Activated T-cell treated with anti-CD3 and anti-CD28 coated beads, Interleukin-2, amount 50 U/mL, for 4 hours (primary cell): ENCODE measurements around the gene KIF4A. TPM values are rescaled to one million over a fixed set of nuclear protein-coding genes. Genes with fewer than 3 reads are reported as not detected.
"Not testable (repeated sequence)": the region's sequence is repeated elsewhere in the genome, so short reads cannot be mapped to it uniquely, and the experiment has no call there.

ENCODE experiments used
- ATAC-seq, 2 donors: fragments of 200-7000 bp; cut with Tn5 transposase; one replicate each; pipeline ENCODE4 v1.10.0; 2021
- DNase-seq: peaks from one replicate; pipeline ENCODE4 v3.0.0-alpha.2; 2020
- H3K27me3 Mint-ChIP-seq: one replicate; pipeline ENCODE4 v1.8.0; 2021; ENCODE audit warnings: low read depth, mixed read lengths
- H3K36me3 Mint-ChIP-seq: one replicate; pipeline ENCODE4 v1.8.0; 2022; ENCODE audit warnings: mixed read lengths; ENCODE audit not compliant: insufficient read depth
- H3K4me1 Mint-ChIP-seq: one replicate; pipeline ENCODE4 v1.8.0; 2021; ENCODE audit warnings: low read depth, mixed read lengths
- H3K4me3 Mint-ChIP-seq: one replicate; pipeline ENCODE4 v1.8.0; 2021; ENCODE audit warnings: mild to moderate bottlenecking, moderate library complexity, mixed read lengths
- H3K9me3 Mint-ChIP-seq: one replicate; pipeline ENCODE4 v1.8.0; 2021; ENCODE audit warnings: mixed read lengths
- total RNA-seq, 3 donors: library from RNA; stranded (reverse); gene quantifications; one replicate each; pipeline ENCODE4 v1.2.1, GENCODE V29; 2021

KIF4A gene, protein sequence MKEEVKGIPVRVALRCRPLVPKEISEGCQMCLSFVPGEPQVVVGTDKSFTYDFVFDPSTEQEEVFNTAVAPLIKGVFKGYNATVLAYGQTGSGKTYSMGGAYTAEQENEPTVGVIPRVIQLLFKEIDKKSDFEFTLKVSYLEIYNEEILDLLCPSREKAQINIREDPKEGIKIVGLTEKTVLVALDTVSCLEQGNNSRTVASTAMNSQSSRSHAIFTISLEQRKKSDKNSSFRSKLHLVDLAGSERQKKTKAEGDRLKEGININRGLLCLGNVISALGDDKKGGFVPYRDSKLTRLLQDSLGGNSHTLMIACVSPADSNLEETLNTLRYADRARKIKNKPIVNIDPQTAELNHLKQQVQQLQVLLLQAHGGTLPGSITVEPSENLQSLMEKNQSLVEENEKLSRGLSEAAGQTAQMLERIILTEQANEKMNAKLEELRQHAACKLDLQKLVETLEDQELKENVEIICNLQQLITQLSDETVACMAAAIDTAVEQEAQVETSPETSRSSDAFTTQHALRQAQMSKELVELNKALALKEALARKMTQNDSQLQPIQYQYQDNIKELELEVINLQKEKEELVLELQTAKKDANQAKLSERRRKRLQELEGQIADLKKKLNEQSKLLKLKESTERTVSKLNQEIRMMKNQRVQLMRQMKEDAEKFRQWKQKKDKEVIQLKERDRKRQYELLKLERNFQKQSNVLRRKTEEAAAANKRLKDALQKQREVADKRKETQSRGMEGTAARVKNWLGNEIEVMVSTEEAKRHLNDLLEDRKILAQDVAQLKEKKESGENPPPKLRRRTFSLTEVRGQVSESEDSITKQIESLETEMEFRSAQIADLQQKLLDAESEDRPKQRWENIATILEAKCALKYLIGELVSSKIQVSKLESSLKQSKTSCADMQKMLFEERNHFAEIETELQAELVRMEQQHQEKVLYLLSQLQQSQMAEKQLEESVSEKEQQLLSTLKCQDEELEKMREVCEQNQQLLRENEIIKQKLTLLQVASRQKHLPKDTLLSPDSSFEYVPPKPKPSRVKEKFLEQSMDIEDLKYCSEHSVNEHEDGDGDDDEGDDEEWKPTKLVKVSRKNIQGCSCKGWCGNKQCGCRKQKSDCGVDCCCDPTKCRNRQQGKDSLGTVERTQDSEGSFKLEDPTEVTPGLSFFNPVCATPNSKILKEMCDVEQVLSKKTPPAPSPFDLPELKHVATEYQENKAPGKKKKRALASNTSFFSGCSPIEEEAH
- total RNA-seq, result 1 to 10 TPM; 1.4 to 2.4 (median 2.0) TPM

DNA sequence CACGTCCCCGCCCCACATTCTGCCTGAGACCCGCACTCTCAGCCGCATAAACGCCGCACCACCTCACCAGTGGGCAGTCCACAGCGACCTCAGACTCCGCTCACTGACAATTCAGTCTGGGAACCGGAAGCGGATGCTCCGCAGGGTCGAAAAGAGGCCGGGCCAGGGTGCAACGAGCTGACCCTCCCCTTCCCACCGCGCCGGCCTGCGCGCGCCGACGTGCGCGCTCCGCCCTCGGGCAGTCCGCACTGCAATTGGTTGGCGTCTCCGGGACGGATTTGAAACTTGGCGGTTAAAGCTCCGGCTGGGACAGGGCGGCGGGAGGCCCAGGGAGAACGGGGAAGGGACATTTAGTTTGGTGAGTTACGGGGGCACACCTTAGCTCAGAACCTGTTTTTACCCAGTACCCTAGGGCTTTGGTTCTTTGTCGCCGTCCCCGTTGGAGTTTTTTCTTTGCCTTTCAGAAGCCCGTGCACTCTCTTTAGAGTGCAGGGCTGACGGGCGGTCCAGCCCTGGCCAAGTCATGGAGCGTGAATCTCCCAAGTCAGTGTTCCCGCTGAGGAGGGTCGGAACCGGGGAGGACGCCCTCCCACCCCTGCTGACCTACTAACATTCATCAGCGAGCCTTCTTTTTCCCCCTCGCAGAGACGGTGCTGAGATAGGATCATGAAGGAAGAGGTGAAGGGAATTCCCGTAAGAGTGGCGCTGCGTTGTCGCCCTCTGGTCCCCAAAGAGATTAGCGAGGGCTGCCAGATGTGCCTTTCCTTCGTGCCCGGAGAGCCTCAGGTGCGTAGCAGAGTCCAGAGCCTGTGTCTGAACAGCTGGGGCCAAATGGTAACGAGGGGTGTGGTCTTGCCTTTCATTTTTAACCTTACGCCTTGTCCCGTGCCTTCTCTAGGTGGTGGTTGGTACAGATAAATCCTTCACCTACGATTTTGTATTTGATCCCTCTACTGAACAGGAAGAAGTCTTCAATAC is at the start of gene KIF4A, which contains the start of gene PDZD11:
Gene KIF4A, plus strand, starts transcription at position 312 of the 978 bp plus-strand sequence. Its CDS starts 355 bp downstream, at position 667.
Gene PDZD11, minus strand, starts transcription at position 135 of the 978 bp plus-strand sequence. CDS start 586 bp downstream, outside the sequence.
- H3K27me3 Mint-ChIP-seq, result no peaks in the 10 kb centered on the region
- no peaks in the 10 kb centered on the region for H3K9me3 Mint-ChIP-seq
- H3K4me1 Mint-ChIP-seq, result peaks cover 6% of the 10 kb centered on the region
- peak; percentile 57 for DNase-seq
- peaks cover 5% of the 10 kb centered on the region for H3K36me3 Mint-ChIP-seq
- peak within 1 kb of the TSS; percentile 87 for H3K4me3 Mint-ChIP-seq
- ATAC-seq, result peak; percentile 99 to 100

DNA sequence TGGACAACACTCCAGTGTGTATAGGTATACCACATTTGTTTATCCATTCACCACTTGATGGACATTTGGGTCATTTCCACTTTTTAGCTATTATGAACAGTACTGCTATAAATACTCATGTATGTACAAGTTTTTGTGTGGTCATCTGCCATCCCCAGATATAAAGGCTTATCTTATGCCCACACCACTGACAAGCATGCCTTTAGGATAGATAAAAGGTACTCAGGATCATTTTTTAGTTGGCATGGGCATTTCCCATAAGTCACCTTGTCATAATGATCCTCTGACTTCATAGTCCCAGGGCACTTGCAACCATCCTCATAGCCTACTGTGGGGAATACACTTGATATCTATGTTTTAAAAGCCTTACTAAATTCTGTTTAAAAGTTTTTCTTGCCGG is 49.2 kb upstream of the KIF4A start:
- H3K4me3 Mint-ChIP-seq, result no peak overlapping the region
- no peaks in the 10 kb centered on the region for H3K9me3 Mint-ChIP-seq
- no peak for ATAC-seq
- H3K4me1 Mint-ChIP-seq, result no peaks in the 10 kb centered on the region
- no peak for DNase-seq
- H3K27me3 Mint-ChIP-seq, result no peaks in the 10 kb centered on the region
- no peaks in the 10 kb centered on the region for H3K36me3 Mint-ChIP-seq

DNA sequence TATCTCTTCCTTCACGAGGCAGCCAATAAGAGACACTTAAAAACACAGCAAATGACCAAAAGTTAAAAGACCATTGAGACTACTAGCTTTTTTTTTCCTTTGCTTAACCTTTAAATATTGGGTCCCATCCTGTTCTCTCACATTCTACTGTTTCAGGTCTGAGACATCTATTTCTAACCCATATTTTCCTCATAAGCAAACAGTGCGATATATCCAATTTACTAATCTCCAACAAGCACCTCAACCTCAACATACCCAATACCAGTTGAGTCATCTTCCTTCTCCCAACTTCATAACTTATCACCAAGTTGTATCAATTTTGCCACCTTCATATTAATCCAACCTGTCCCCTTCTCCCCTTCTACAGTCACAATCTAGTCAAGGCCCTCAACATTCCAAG is 48.4 kb upstream of the KIF4A start:
- H3K27me3 Mint-ChIP-seq, result no peaks in the 10 kb centered on the region
- H3K4me1 Mint-ChIP-seq, result no peaks in the 10 kb centered on the region
- H3K4me3 Mint-ChIP-seq, result no peak overlapping the region
- H3K9me3 Mint-ChIP-seq, result no peaks in the 10 kb centered on the region
- H3K36me3 Mint-ChIP-seq, result no peaks in the 10 kb centered on the region
- DNase-seq (no peak), ATAC-seq (no peak)

DNA sequence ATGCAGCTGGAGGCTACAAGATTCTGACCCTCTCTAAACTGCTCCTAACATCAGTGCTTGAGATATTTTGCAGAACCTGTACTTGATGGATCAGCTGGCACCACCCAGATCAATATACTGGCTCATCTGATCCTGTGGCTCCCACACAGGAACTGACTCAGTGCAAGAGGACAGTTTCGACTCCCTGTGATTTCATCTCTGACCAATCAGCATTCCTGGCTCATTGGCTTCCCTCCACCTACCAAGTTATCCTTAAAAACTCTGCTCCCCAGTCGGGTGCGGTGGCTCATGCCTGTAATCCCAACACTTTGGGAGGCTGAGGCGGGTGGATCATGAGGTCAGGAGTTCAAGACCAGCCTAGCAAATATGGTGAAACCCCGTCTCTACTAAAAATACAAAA is 46.3 kb upstream of the KIF4A start:
- DNase-seq, ATAC-seq, H3K9me3 Mint-ChIP-seq, H3K36me3 Mint-ChIP-seq, H3K27me3 Mint-ChIP-seq, H3K4me3 Mint-ChIP-seq, H3K4me1 Mint-ChIP-seq: not testable (repeated sequence)

DNA sequence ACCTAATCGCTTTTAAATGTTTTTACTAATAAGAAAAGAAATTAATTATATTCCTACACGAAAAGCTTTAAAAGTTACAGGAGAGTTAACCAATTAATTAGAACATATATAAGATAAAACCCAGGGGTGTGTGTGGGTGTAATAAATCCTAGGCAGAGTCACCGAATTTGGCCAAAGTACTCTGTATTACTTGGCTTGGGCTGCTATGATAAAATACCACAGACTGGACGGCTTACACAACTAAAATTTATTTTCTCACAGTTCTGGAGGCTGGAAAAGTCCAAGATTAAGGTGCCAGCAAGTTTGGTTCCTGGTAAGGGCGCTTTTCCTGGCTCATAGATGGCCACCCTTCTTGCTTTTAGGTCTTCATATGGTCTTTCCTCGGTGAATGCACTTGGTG is 45.0 kb upstream of the KIF4A start:
- no peak overlapping the region for H3K4me3 Mint-ChIP-seq
- H3K27me3 Mint-ChIP-seq, result no peaks in the 10 kb centered on the region
- DNase-seq (no peak), ATAC-seq (no peak)
- H3K36me3 Mint-ChIP-seq, result no peaks in the 10 kb centered on the region
- no peaks in the 10 kb centered on the region for H3K4me1 Mint-ChIP-seq
- no peaks in the 10 kb centered on the region for H3K9me3 Mint-ChIP-seq

DNA sequence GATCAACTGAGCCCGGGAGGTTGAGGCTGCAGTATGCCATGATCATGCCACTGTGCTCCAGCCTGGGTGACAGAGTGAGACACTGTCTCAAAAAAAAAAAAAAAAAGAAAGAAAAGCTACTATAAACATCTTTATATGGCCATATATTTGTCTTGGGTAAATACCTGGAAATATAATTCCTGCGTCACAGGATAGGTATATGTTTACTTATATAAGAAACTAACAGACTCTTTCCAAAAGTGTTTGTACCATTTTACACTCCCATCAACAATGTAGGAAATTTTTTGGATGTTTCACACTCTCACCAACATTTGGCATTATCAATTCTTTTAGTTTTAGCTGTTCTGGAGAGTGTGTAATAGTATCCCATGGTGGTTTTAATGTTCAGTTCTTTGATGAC is 42.7 kb upstream of the KIF4A start:
- Mint-ChIP-seq H3K4me3 (no peak overlapping the region), H3K27me3 (no peaks in the 10 kb centered on the region), H3K4me1 (no peaks in the 10 kb centered on the region), H3K9me3 (no peaks in the 10 kb centered on the region), H3K36me3 (no peaks in the 10 kb centered on the region)
- ATAC-seq (no peak), DNase-seq (no peak)

DNA sequence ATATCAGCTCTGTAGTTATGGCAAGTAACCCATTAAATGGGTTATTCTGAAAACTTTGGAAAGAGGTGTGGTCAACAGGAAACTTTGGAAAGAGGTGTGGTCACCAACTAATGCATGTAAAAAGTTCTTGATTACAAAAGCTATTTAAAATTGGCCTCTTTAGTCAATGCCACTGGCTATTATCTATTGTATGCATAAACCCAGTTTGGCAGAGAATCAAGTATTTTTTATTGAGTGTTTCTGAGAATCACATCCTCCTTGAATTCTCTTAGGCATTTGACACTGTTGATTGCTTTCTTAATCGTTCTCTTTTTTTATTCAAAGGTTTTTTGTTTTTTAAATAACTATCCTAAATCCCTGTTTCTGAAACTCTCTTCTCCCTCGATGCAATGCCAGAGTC is 37.4 kb upstream of the KIF4A start:
- Mint-ChIP-seq H3K4me1 (peaks cover 6% of the 10 kb centered on the region), H3K36me3 (peaks cover 6% of the 10 kb centered on the region), H3K27me3 (no peaks in the 10 kb centered on the region), H3K4me3 (no peak overlapping the region), H3K9me3 (no peaks in the 10 kb centered on the region)
- ATAC-seq (no peak), DNase-seq (no peak)

DNA sequence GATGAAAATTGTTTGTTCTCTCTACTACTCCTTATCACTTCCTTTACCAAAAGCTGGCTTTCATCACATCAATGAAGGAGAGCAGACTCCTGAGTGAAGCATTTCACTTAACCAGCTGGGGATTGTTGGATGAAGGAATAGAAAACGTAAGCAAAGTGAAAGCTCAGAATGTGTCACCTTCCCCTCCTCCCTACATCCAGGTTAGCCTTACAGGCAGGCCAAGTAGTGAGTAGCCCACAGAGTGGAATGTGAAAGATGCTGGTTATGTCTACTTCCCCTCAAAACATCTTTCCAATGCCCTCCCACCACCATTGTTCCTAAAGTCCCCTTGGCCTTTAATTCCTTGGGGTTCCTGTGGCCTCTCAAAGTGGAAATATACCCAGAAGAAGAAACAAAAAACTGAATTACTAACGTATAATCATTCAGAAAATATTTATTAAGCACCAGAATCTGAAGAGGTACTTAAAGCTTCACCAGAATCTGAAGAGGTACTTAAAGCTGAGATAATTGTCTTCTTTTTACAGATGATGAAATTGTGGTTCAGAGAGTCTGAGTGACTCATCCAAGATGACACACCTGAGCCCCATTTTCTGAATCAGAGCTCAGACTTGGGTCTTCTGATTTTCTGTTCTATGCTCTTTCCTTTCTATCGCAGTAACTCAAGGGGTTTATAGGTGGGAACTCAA is 36.4 kb upstream of the KIF4A start:
- H3K27me3 Mint-ChIP-seq, result no peaks in the 10 kb centered on the region
- H3K9me3 Mint-ChIP-seq, result no peaks in the 10 kb centered on the region
- no peak overlapping the region for H3K4me3 Mint-ChIP-seq
- ATAC-seq (peak in 1 of 2 donors; percentile 63), DNase-seq (no peak)
- peaks cover 6% of the 10 kb centered on the region for H3K36me3 Mint-ChIP-seq
- peaks cover 6% of the 10 kb centered on the region for H3K4me1 Mint-ChIP-seq

DNA sequence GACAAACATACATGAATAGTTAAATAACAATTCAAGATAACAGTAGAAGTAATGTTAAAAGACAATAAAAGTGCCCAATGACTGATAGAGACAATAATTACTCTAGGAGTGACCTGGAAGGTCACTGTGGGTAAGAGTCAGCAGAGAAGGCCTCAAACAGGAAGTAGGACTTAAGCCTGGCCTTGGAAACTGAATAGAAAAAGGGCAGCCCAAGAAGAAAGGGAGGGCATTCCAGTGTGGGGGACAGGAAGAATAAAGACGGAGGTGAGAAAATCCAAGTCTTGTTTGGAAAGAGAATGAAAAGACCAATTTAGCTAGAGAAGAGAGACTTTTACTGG is 35.9 kb upstream of the KIF4A start:
- no peak overlapping the region for H3K4me3 Mint-ChIP-seq
- ATAC-seq, result no peak
- H3K9me3 Mint-ChIP-seq, result no peaks in the 10 kb centered on the region
- peaks cover 6% of the 10 kb centered on the region for H3K4me1 Mint-ChIP-seq
- no peak for DNase-seq
- no peaks in the 10 kb centered on the region for H3K27me3 Mint-ChIP-seq
- peaks cover 6% of the 10 kb centered on the region for H3K36me3 Mint-ChIP-seq

DNA sequence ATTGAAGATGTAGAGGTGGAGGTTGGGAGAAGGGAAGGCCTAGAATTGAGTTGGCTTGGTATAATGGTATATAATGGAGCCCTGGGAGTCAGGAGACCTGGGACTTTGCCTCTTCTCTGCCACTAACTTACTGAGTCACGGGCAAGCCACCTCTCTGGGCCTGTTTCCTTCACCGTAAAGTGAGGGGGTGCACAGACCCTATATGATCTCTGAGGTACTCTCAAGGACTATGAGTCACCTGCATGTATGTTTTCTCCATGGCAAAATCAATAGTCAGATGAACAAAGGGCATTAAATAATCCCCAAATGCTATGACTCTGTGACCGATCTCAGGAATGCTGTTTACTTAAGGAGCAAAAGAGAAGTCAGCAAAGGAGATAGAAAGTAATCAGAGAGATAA is 35.0 kb upstream of the KIF4A start:
- no peak for ATAC-seq
- no peaks in the 10 kb centered on the region for H3K9me3 Mint-ChIP-seq
- peaks cover 6% of the 10 kb centered on the region for H3K36me3 Mint-ChIP-seq
- peaks cover 6% of the 10 kb centered on the region for H3K4me1 Mint-ChIP-seq
- no peaks in the 10 kb centered on the region for H3K27me3 Mint-ChIP-seq
- no peak for DNase-seq
- H3K4me3 Mint-ChIP-seq, result no peak overlapping the region

DNA sequence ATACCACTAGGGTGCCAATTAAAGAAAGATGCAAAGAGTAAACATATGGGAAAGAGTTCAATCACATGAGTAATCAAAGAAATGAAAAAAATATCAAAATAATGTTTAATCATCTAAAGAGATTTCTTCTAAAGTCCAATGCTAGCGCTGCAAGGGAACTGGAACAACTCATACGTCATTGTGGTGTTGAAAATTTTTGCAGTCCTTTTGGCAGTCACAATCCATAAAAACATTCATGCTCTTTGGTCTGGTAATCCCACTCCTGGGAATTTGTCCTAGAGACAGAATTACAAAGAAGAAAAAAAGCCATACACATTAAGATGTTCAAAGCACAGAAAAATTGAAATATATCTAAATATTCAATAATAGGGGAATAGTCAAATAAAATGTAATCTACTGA is 34.5 kb upstream of the KIF4A start:
- Mint-ChIP-seq H3K4me3 (no peak overlapping the region), H3K27me3 (no peaks in the 10 kb centered on the region), H3K4me1 (peaks cover 6% of the 10 kb centered on the region), H3K36me3 (peaks cover 6% of the 10 kb centered on the region), H3K9me3 (no peaks in the 10 kb centered on the region)
- no peak for ATAC-seq
- no peak for DNase-seq

DNA sequence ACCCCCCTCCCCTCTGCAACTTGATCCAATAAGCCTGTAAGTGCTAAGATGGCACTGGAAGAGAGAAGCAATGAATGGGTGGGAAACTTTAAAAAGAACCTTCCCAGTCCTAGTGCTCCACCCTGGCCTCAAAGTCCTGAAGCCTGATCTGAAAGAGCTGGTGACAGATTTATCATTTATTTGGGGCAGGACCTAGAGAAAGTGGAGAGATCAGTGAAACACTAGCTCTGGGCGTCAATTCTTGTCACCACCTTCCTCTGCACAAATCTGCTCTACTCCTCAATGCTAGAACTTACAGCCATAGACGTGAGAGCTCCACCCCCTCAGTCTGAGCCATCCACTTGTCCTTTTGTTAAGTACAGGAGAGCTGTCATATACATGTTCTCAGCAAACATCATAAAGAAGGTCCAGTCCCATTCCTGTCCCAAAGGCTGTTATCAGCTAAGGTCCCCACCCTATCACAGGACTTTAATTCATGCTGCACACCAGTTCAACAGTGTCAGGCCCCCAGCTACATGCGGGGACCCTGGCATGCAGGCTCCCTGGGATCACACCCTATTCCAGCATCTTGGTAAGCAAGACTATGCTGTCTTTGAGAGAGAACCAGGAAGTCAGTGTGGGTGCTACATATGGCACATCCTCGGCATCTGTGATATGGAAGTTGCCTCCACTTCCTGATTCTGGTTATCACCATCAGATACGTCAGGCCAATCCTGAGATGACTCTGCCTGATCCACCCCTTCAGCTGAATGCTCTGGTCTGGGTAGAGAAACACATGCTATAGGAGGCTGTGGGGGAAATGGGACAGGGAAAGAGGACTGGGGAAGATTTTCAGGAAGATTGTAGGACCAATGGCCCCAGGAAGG is 32.2 kb upstream of the KIF4A start:
- H3K27me3 Mint-ChIP-seq, result no peaks in the 10 kb centered on the region
- H3K4me1 Mint-ChIP-seq, result peaks cover 6% of the 10 kb centered on the region
- DNase-seq (no peak), ATAC-seq (no peak)
- H3K9me3 Mint-ChIP-seq, result no peaks in the 10 kb centered on the region
- H3K36me3 Mint-ChIP-seq, result peaks cover 6% of the 10 kb centered on the region
- no peak overlapping the region for H3K4me3 Mint-ChIP-seq
